Thyroid gland (tissue), 4 donors: ENCODE results near the gene TRAPPC2L.
"Not testable (repeated sequence)": the region's sequence is repeated elsewhere in the genome, so short reads cannot be mapped to it uniquely, and the experiment has no call there.

Experiments
- CTCF ChIP-seq, 6 experiments: fragments of 200-600 bp in 3 of 6; fragments of 450-650 bp in 3 of 6; sonication (generic) in 3 of 6; IDR thresholded peaks; one replicate each; pipeline ENCODE4 v1.5.1; 2016 to 2019; ENCODE audit warnings: antibody characterized with exemption in 6 of 6, mild to moderate bottlenecking in 2 of 6, inconsistent platforms in 1 of 6, moderate library complexity in 1 of 6
- POLR2A ChIP-seq, 2 donors: fragments of 450-650 bp; IDR thresholded peaks; one replicate each; pipeline ENCODE4 v1.6.1; 2017; ENCODE audit warnings: antibody characterized with exemption in 2 of 2, mild to moderate bottlenecking in 2 of 2, moderate library complexity in 1 of 2

- TF ChIP-seq CTCF, POLR2A (IDR thresholded peaks at IDR 0.05): not testable (repeated sequence)
These were observed 32.9 kb downstream of the TRAPPC2L start for GRCh38 chr16:88889702-88890352.
